Measurements from ENCODE around the gene RAD50.
A peak's percentile ranks its signal among the peaks of the same experiment; 100 is the strongest.
"Not testable (repeated sequence)": the region's sequence is repeated elsewhere in the genome, so short reads cannot be mapped to it uniquely, and the experiment has no call there.

RAD50 gene

GRCh38 chr5:132559383-132560060, 2.7 kb downstream of the RAD50 start:
- no peak for DNase-seq

GRCh38 chr5:132561601-132562000, 4.8 kb downstream of the RAD50 start:
- DNase-seq = no peak

GRCh38 chr5:132564555-132564954, 7.8 kb downstream of the RAD50 start:
- DNase-seq = not testable (repeated sequence)

- no peak for DNase-seq
Measured at GRCh38 chr5:132566657-132567056, 9.9 kb downstream of the RAD50 start.

- DNase-seq = no peak
Measured at GRCh38 chr5:132576123-132576522, 19.3 kb downstream of the RAD50 start.

- not testable (repeated sequence) for DNase-seq
Measured at GRCh38 chr5:132584560-132584959, 27.8 kb downstream of the RAD50 start.

GRCh38 chr5:132586063-132586462, 29.3 kb downstream of the RAD50 start:
- no peak for DNase-seq

- DNase-seq = no peak
Measured at GRCh38 chr5:132589467-132589866, 32.7 kb downstream of the RAD50 start.

- no peak for DNase-seq
Measured at GRCh38 chr5:132591145-132591544, 34.4 kb downstream of the RAD50 start.

GRCh38 chr5:132592521-132592920, 35.7 kb downstream of the RAD50 start:
- DNase-seq = no peak

GRCh38 chr5:132594170-132594569, 37.4 kb downstream of the RAD50 start:
- no peak for DNase-seq

GRCh38 chr5:132595624-132596023, 38.8 kb downstream of the RAD50 start:
- no peak for DNase-seq

- DNase-seq = no peak
Measured at GRCh38 chr5:132601071-132601728, 44.4 kb downstream of the RAD50 start.

- no peak for DNase-seq
Measured at GRCh38 chr5:132607095-132607494, 50.3 kb downstream of the RAD50 start.

- DNase-seq = no peak
Measured at GRCh38 chr5:132608107-132608506, 51.3 kb downstream of the RAD50 start.

GRCh38 chr5:132611965-132612364, 55.2 kb downstream of the RAD50 start:
- DNase-seq = no peak

- DNase-seq = no peak
Measured at GRCh38 chr5:132612846-132613245, 56.1 kb downstream of the RAD50 start.

GRCh38 chr5:132621699-132622098, 64.9 kb downstream of the RAD50 start:
- no peak for DNase-seq

- DNase-seq = peak; percentile 57
Measured at GRCh38 chr5:132622608-132623007, 65.8 kb downstream of the RAD50 start.

GRCh38 chr5:132627470-132627869, 70.7 kb downstream of the RAD50 start:
- no peak for DNase-seq

- no peak for DNase-seq
Measured at GRCh38 chr5:132628814-132629213, 72.0 kb downstream of the RAD50 start.

- no peak for DNase-seq
Measured at GRCh38 chr5:132629230-132629944, 72.6 kb downstream of the RAD50 start.

- not testable (repeated sequence) for DNase-seq
Measured at GRCh38 chr5:132633587-132633986, 76.8 kb downstream of the RAD50 start.

GRCh38 chr5:132635873-132636272, 79.1 kb downstream of the RAD50 start:
- no peak for DNase-seq

All from kidney glomerular epithelial cell (primary cell).